ENCODE data around the gene SPSB1. TPM values are rescaled to one million over a fixed set of nuclear protein-coding genes. Genes with fewer than 3 reads are reported as not detected.

Gene SPSB1
- polyA plus RNA-seq, 1 donor from 2014 or later: 1.4 TPM

- Histone ChIP-seq H3K79me2 (replicated peaks; ENCODE audit: insufficient read depth, low read length) (no peaks in the 10 kb centered on the region), H3K27ac (ENCODE audit: low read length) (no peak overlapping the region), H4K20me1 (ENCODE audit: insufficient read depth) (no peaks in the 10 kb centered on the region)
These were observed 22.2 kb downstream of the SPSB1 start for GRCh38 chr1:9314711-9315379.

More at GRCh38 chr1:9314711-9315379, 22.2 kb downstream of the SPSB1 start:
- H3K36me3 ChIP-seq (ENCODE audit: insufficient read depth, low read length): no peaks in the 10 kb centered on the region
- H3K27me3 ChIP-seq (ENCODE audit: insufficient read depth, low read depth, low read length): no peaks in the 10 kb centered on the region
- H3K4me3 ChIP-seq (ENCODE audit: low read length): no peak overlapping the region
- no peak for TF ChIP-seq SMC3 (conservative IDR thresholded peaks at IDR 0.05; ENCODE audit: poor library complexity)
- no peak for TF ChIP-seq REST (IDR thresholded peaks at IDR 0.05; ENCODE audit: borderline replicate concordance)
- no peak for TF ChIP-seq TAF1 (IDR thresholded peaks at IDR 0.05; ENCODE audit: low read depth)
- no peak for TF ChIP-seq EZH2 (IDR thresholded peaks at IDR 0.05; ENCODE audit: borderline replicate concordance, insufficient read depth, low read length, poor library complexity, severe bottlenecking)
- no peak for TF ChIP-seq CTCF (IDR thresholded peaks at IDR 0.05; ENCODE audit: poor library complexity, severe bottlenecking)
- TF ChIP-seq EP300 (conservative IDR thresholded peaks at IDR 0.05; ENCODE audit: poor library complexity, severe bottlenecking): no peak
- no peak for TF ChIP-seq MXI1 (conservative IDR thresholded peaks at IDR 0.05; ENCODE audit: poor library complexity, severe bottlenecking)
- TF ChIP-seq POLR2AphosphoS5 (IDR thresholded peaks at IDR 0.05): no peak
- no peak for TF ChIP-seq RAD21 (conservative IDR thresholded peaks at IDR 0.05)
- H3K9me3 ChIP-seq (ENCODE audit: low read length): no peaks in the 10 kb centered on the region
- H3K4me2 ChIP-seq (ENCODE audit: low read length): no peak overlapping the region
- no peak overlapping the region for H2AFZ ChIP-seq (ENCODE audit: low read depth, low read length)
- no peak overlapping the region for H3K9ac ChIP-seq (ENCODE audit: low read length)
- H3K9me2 ChIP-seq (ENCODE audit: insufficient read depth, low read length): no peaks in the 10 kb centered on the region
- H3F3A ChIP-seq (ENCODE audit: insufficient read depth, low read length, poor library complexity, severe bottlenecking): no peaks in the 10 kb centered on the region

Data from neural cell (in vitro differentiated cells).